ENCODE results near the gene SCN5A. TPM values are rescaled to one million over a fixed set of nuclear protein-coding genes. Genes with fewer than 3 reads are reported as not detected.
A peak's percentile ranks its signal among the peaks of the same experiment; 100 is the strongest.

SCN5A gene
- total RNA-seq, 1 donor from 2014 or later = 4.2 TPM

DNA sequence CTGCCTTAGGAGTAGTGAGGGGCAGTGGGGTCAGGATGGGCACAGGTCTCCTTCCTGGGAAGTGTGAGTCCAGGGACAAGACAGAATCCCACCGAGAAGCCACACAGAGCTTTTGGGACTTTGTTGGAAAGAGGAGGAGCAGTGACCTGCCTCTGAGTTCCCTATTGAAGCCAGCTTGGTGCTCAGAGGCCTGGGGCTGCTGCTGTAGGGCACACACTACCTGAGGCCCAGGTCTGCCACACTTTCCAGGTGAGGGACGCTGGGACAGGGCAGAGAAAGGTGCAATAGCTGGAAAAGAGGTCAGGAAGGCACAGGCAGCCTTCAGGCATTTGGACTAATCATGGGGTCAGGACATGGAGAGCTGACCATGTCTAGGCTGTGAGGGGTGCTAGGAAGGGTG lies 67.7 kb downstream of the SCN5A start:
- TF ChIP-seq, protein P1, sequence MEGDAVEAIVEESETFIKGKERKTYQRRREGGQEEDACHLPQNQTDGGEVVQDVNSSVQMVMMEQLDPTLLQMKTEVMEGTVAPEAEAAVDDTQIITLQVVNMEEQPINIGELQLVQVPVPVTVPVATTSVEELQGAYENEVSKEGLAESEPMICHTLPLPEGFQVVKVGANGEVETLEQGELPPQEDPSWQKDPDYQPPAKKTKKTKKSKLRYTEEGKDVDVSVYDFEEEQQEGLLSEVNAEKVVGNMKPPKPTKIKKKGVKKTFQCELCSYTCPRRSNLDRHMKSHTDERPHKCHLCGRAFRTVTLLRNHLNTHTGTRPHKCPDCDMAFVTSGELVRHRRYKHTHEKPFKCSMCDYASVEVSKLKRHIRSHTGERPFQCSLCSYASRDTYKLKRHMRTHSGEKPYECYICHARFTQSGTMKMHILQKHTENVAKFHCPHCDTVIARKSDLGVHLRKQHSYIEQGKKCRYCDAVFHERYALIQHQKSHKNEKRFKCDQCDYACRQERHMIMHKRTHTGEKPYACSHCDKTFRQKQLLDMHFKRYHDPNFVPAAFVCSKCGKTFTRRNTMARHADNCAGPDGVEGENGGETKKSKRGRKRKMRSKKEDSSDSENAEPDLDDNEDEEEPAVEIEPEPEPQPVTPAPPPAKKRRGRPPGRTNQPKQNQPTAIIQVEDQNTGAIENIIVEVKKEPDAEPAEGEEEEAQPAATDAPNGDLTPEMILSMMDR (IDR thresholded peaks at IDR 0.05; ENCODE audit: unreplicated experiment) = no peak
- H3K9me3 Mint-ChIP-seq (ENCODE audit: low read depth) = no peaks in the 10 kb centered on the region
- H3K4me3 Mint-ChIP-seq (ENCODE audit: low read depth) = no peak overlapping the region
- H3K4me1 Mint-ChIP-seq (ENCODE audit: low read depth) = no peaks in the 10 kb centered on the region
- no peak overlapping the region for H3K27ac Mint-ChIP-seq
- no peak for DNase-seq (ENCODE audit: low spot score, unreplicated experiment)
- H3K27me3 Mint-ChIP-seq = peaks cover 5% of the 10 kb centered on the region
- no peaks in the 10 kb centered on the region for H3K36me3 Mint-ChIP-seq (ENCODE audit: insufficient read depth)

DNA sequence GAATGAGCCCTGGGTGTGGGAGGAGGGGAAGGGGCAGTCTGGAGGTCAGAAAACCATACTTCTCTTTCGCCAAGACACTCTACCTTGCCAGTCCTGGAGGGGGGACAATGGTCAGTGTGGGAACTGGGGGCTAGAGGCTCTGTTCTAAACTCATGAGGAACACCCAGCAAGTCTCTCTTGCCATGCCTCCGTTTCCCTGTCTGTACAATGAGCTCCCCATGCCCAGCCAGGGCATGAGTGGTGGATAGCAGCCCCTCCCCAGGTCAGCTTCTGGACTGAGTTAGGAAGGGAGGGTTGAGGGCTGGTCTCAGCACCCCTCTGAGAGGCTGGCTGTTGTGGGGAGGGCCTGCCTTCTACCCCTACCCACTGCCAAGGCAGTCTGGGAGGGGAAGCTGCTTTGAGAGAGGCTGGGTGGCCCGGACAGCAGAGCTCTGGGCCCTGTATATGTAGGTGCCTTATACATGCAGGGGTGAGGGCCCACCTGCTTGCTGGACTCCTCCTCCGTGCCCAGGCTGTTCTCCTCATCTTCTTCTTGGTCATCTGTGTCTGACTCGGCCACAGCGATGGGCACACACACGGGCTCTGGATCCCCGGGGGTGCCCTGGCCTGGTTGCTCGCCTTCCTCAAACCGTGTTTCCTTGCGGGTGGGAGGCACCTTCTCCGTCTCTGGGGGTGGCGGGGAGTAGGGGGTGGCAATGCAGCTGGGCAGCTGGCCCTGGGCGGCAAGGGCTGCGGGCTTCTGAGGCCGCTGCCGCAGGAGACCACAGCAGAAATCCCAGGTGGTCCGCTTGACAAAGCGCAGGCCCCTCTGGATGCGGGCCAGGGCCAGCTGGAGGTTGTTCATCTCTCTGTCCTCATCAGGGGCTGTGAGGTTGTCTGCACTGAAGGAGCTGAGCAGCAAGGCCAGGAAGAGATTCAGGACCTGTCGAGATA lies 68.8 kb downstream of the SCN5A start:
- Mint-ChIP-seq H3K4me1 (ENCODE audit: low read depth) (no peaks in the 10 kb centered on the region), H3K9me3 (ENCODE audit: low read depth) (no peaks in the 10 kb centered on the region), H3K36me3 (ENCODE audit: insufficient read depth) (no peaks in the 10 kb centered on the region), H3K27me3 (peaks cover 5% of the 10 kb centered on the region), H3K4me3 (ENCODE audit: low read depth) (no peak overlapping the region), H3K27ac (no peak overlapping the region)
- DNase-seq (ENCODE audit: low spot score, unreplicated experiment) = peak; percentile 4
- TF ChIP-seq, protein P1 (IDR thresholded peaks at IDR 0.05; ENCODE audit: unreplicated experiment) = no peak

DNA sequence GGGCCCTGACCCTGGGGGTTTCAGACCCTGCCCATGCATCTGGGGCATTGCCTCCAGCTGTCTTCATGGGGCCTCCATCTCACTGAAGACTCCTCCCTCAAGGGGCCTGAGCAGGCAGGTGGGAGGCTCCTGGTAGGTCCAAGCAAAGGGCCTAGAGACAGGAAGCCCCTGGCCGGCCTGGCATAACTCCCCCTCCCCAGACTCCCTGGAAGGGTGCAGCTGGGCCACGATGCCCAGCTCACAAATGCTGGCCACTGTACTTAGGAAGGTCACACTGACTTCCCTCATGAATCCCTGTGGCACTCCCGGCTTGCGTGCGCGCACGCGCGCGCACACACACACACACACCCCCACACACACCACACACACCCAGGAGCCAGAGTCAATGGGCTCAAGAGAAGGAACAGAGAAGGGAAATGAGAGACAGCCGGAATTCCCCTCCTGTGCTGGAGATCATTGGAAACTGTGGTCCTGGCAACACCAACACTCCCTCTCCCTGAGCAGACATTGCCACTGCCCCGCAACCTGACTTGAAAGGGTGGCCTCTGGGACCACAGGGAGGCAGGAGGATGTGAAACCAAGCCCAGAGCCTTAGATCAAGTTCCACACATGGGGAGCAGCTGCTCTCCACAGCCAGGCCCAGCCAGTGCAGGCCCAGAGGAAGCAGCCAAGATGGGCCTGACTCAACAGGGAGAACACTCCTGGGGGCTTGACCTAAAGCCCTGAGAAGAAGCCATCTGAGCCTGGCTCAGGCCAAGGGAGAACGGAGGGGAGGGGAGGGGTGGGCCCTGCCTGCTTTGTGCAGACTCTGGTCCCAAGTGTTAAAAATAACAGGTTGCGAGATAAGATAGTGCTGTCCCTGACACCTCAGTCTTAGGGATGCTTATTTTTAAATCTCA lies 69.7 kb downstream of the SCN5A start:
- Mint-ChIP-seq H3K36me3 (ENCODE audit: insufficient read depth) (no peaks in the 10 kb centered on the region), H3K4me1 (ENCODE audit: low read depth) (no peaks in the 10 kb centered on the region), H3K9me3 (ENCODE audit: low read depth) (no peaks in the 10 kb centered on the region), H3K27me3 (peaks cover 5% of the 10 kb centered on the region), H3K4me3 (ENCODE audit: low read depth) (no peak overlapping the region), H3K27ac (peak overlapping the region; percentile 13)
- DNase-seq (ENCODE audit: low spot score, unreplicated experiment) = peak; percentile 3
- TF ChIP-seq, protein P1 (IDR thresholded peaks at IDR 0.05; ENCODE audit: unreplicated experiment) = no peak

DNA sequence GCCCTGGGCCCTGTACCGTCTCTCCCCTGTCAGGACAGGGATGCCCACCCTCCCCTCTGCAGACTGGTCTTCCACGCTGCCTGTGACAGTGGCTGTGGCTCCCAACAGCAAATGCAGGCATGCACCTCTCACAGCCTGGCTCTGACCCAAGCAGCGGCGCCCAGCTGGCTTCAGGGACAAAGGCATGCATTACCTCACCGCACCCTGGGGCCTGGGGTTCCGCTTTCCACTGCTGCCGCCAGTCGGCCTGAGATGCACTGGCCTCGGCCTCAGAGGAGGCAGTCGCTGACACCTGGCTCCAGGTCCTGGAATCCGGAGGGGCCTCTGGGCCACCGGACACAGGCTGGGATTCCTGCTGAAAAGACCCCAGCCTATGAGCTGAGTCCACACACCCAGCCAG lies 70.3 kb downstream of the SCN5A start:
- DNase-seq (ENCODE audit: low spot score, unreplicated experiment) = peak; percentile 7
- TF ChIP-seq, protein P1 (IDR thresholded peaks at IDR 0.05; ENCODE audit: unreplicated experiment) = no peak
- Mint-ChIP-seq H3K27me3 (peaks cover 5% of the 10 kb centered on the region), H3K4me3 (ENCODE audit: low read depth) (no peak overlapping the region), H3K4me1 (ENCODE audit: low read depth) (no peaks in the 10 kb centered on the region), H3K9me3 (ENCODE audit: low read depth) (no peaks in the 10 kb centered on the region), H3K27ac (no peak overlapping the region), H3K36me3 (ENCODE audit: insufficient read depth) (no peaks in the 10 kb centered on the region)

DNA sequence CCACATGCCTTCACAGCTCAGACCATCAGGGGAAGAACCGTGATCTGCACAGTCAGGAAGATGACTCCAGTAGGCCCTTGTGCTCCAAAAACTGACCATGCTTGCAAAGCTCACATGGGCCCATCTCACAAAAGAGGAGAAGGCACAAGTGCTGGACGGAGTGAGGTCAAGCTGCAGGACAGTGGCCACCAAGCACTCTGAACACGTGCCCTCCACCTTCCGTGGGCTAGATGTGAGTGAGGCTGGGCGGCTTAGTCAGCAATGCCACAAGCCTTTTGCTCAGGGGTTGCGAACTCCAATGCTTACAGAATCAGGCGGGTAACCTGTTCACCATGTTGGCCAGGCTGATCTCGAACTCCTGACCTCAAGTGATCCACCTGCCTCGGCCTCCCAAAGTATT lies 70.9 kb downstream of the SCN5A start:
- TF ChIP-seq, protein P1 (IDR thresholded peaks at IDR 0.05; ENCODE audit: unreplicated experiment) = no peak
- H3K4me3 Mint-ChIP-seq (ENCODE audit: low read depth) = no peak overlapping the region
- no peak overlapping the region for H3K27ac Mint-ChIP-seq
- no peaks in the 10 kb centered on the region for H3K9me3 Mint-ChIP-seq (ENCODE audit: low read depth)
- DNase-seq (ENCODE audit: low spot score, unreplicated experiment) = peak; percentile 1
- no peaks in the 10 kb centered on the region for H3K4me1 Mint-ChIP-seq (ENCODE audit: low read depth)
- peaks cover 5% of the 10 kb centered on the region for H3K27me3 Mint-ChIP-seq
- no peaks in the 10 kb centered on the region for H3K36me3 Mint-ChIP-seq (ENCODE audit: insufficient read depth)
